Tibial nerve (tissue), 3 donors: ENCODE results near the gene ZNF521.

Source experiments
- POLR2A ChIP-seq, 2 donors: fragments of 450-650 bp; IDR thresholded peaks; one replicate each; pipeline ENCODE4 v1.6.1; 2017; ENCODE audit warnings: antibody characterized with exemption in 2 of 2, mild to moderate bottlenecking in 2 of 2, moderate library complexity in 2 of 2
- TF ChIP-seq, protein P1 (sequence below), 5 experiments: fragments of 200-600 bp in 3 of 5; fragments of 450-650 bp in 2 of 5; sonication (generic) in 3 of 5; IDR thresholded peaks; one replicate each; pipeline ENCODE4 v1.5.1; 2016 to 2019; ENCODE audit warnings: antibody characterized with exemption in 5 of 5, mild to moderate bottlenecking in 3 of 5, moderate library complexity in 2 of 5

DNA sequence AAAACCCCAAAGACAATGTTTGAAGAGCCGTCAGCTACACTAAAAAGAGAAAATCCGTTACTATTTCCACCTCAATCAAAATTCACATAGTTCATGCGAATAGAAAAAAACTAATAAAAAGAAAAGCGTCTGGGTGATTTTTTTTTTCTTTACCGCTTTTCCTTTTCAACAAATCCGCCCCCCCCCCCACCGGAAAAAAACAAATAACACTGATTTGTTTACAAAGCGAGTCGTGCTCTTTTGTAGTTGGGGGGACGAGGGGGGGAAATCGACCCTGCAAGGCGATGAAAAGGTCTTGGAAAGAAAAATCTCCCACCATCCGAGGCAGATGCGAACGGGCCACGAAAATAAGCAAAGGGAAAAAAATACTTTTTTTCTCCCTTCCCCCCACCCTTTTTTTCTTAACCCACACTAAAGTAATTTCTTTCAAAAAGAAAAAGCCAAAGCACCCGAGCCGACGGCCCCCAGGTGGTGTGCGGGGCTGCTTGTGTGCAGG, 638 bp downstream of the ZNF521 start:
- TF ChIP-seq POLR2A (IDR thresholded peaks at IDR 0.05) = no peak
- TF ChIP-seq, protein P1, sequence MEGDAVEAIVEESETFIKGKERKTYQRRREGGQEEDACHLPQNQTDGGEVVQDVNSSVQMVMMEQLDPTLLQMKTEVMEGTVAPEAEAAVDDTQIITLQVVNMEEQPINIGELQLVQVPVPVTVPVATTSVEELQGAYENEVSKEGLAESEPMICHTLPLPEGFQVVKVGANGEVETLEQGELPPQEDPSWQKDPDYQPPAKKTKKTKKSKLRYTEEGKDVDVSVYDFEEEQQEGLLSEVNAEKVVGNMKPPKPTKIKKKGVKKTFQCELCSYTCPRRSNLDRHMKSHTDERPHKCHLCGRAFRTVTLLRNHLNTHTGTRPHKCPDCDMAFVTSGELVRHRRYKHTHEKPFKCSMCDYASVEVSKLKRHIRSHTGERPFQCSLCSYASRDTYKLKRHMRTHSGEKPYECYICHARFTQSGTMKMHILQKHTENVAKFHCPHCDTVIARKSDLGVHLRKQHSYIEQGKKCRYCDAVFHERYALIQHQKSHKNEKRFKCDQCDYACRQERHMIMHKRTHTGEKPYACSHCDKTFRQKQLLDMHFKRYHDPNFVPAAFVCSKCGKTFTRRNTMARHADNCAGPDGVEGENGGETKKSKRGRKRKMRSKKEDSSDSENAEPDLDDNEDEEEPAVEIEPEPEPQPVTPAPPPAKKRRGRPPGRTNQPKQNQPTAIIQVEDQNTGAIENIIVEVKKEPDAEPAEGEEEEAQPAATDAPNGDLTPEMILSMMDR (IDR thresholded peaks at IDR 0.05) = no peak
